NCI-H226 (cell line): ENCODE results near the gene MPHOSPH8.

Experiments used
- DNase-seq: peaks from one replicate; pipeline ENCODE4 v3.0.0-alpha.2; 2015

Gene MPHOSPH8

GRCh38 chr13:19633479-19634255 lies at the start of gene MPHOSPH8:
TSS of gene MPHOSPH8 (plus strand) at chr13:19633659. CDS start at chr13:19633749, 90 bp downstream.
- DNase-seq, result peak; percentile 85

GRCh38 chr13:19586904-19587634 lies 46.4 kb upstream of the MPHOSPH8 start:
- no peak for DNase-seq

GRCh38 chr13:19587635-19588300 lies 45.7 kb upstream of the MPHOSPH8 start:
- no peak for DNase-seq

GRCh38 chr13:19589312-19589711 lies 44.1 kb upstream of the MPHOSPH8 start:
- no peak for DNase-seq

- no peak for DNase-seq
Observed at GRCh38 chr13:19590423-19590822, 43.0 kb upstream of the MPHOSPH8 start.

- no peak for DNase-seq
Observed at GRCh38 chr13:19591864-19592263, 41.6 kb upstream of the MPHOSPH8 start.

- no peak for DNase-seq
Observed at GRCh38 chr13:19592657-19593180, 40.7 kb upstream of the MPHOSPH8 start.

GRCh38 chr13:19596086-19596485 lies 37.4 kb upstream of the MPHOSPH8 start:
- no peak for DNase-seq

- no peak for DNase-seq
Observed at GRCh38 chr13:19596960-19597361, 36.5 kb upstream of the MPHOSPH8 start.

- peak; percentile 28 for DNase-seq
Observed at GRCh38 chr13:19597523-19597922, 35.9 kb upstream of the MPHOSPH8 start.

GRCh38 chr13:19601749-19602725 lies 31.4 kb upstream of the MPHOSPH8 start:
- peak; percentile 36 for DNase-seq

GRCh38 chr13:19604306-19604705 lies 29.2 kb upstream of the MPHOSPH8 start:
- DNase-seq, result no peak

GRCh38 chr13:19605161-19605955 lies 28.1 kb upstream of the MPHOSPH8 start:
- no peak for DNase-seq

GRCh38 chr13:19606152-19606551 lies 27.3 kb upstream of the MPHOSPH8 start:
- peak; percentile 7 for DNase-seq

- no peak for DNase-seq
Observed at GRCh38 chr13:19606737-19607136, 26.7 kb upstream of the MPHOSPH8 start.

- DNase-seq, result no peak
Observed at GRCh38 chr13:19607523-19608078, 25.9 kb upstream of the MPHOSPH8 start.

- no peak for DNase-seq
Observed at GRCh38 chr13:19618977-19619376, 14.5 kb upstream of the MPHOSPH8 start.

GRCh38 chr13:19622193-19622592 lies 11.3 kb upstream of the MPHOSPH8 start:
- DNase-seq, result no peak

GRCh38 chr13:19624265-19624664 lies 9.2 kb upstream of the MPHOSPH8 start:
- DNase-seq, result no peak

- no peak for DNase-seq
Observed at GRCh38 chr13:19632915-19633478, 462 bp upstream of the MPHOSPH8 start.
